ENCODE results near the gene GAB1.

- TF ChIP-seq CTCF (IDR thresholded peaks at IDR 0.05; ENCODE audit: low read length) (no peak), EZH2 (IDR thresholded peaks at IDR 0.05; ENCODE audit: borderline replicate concordance, low read length) (no peak)
These were observed 47.3 kb upstream of the GAB1 start for GRCh38 chr4:143289370-143289769.
